Transverse colon (tissue), 3 donors: ENCODE data around the gene TBC1D19.

Source experiments
- CTCF ChIP-seq, 5 experiments: fragments of 200-600 bp in 3 of 5; fragments of 450-650 bp in 2 of 5; sonication (generic) in 3 of 5; IDR thresholded peaks; 1 replicate in 2 of 5; 2 replicates in 3 of 5; pipeline ENCODE4 v1.5.1; 2016 to 2017; ENCODE audit warnings: antibody characterized with exemption in 5 of 5, inconsistent platforms in 3 of 5, mild to moderate bottlenecking in 2 of 5, moderate library complexity in 1 of 5
- POLR2A ChIP-seq: fragments of 450-650 bp; IDR thresholded peaks from one replicate; pipeline ENCODE4 v1.6.1; 2016; ENCODE audit warnings: antibody characterized with exemption, mild to moderate bottlenecking, moderate library complexity

GRCh38 chr4:26607776-26608175 is 23.9 kb downstream of the TBC1D19 start:
- TF ChIP-seq CTCF (IDR thresholded peaks at IDR 0.05) (no peak), POLR2A (no peak)
